Naive thymus-derived CD4-positive, alpha-beta T cell (primary cell): ENCODE data around the gene ARID1A. TPM values are rescaled to one million over a fixed set of nuclear protein-coding genes. Genes with fewer than 3 reads are reported as not detected.
A peak's percentile ranks its signal among the peaks of the same experiment; 100 is the strongest.
"Not testable (repeated sequence)": the region's sequence is repeated elsewhere in the genome, so short reads cannot be mapped to it uniquely, and the experiment has no call there.

Experiments used
- ATAC-seq: fragments of 150-1000 bp; cut with Tn5 transposase; 2 replicates; pipeline ENCODE4 v1.10.0; 2021; ENCODE audit warnings: mild to moderate bottlenecking, moderate library complexity
- CTCF ChIA-PET: fragments of 350-600 bp; sonication (Branson Sonifier 250); formaldehyde crosslinking; loops from one replicate; lab custom pipeline; 2021; ENCODE audit warnings: antibody characterized with exemption; lab: Charles Lee
- POLR2A ChIA-PET: fragments of 350-600 bp; sonication (Branson Sonifier 250); formaldehyde crosslinking; loops from one replicate; lab custom pipeline; 2021; ENCODE audit warnings: antibody characterized with exemption, inconsistent platforms; lab: Charles Lee
- DNase-seq, 9 donors: peaks; one replicate each; pipeline versions ENCODE4 v3.0.0 to v3.0.0-alpha.2; 2020 to 2022; ENCODE audit warnings: mixed read lengths in 1 of 9
- H3K27ac ChIP-seq: one replicate; pipeline ENCODE4 v1.7.0; 2013; ENCODE audit warnings: mild to moderate bottlenecking, low read depth, low read length, moderate library complexity
- H3K27me3 ChIP-seq, 2 donors: one replicate each; pipeline ENCODE4 v1.7.0; 2013; ENCODE audit warnings: low read length in 2 of 2, mild to moderate bottlenecking in 2 of 2, moderate library complexity in 2 of 2; ENCODE audit not compliant: control insufficient read depth in 2 of 2, insufficient read depth in 2 of 2
- H3K36me3 ChIP-seq, 3 experiments: 1 replicate in 2 of 3; 2 replicates in 1 of 3; pipeline ENCODE4 v1.7.0; 2013; ENCODE audit warnings: low read length in 3 of 3, mild to moderate bottlenecking in 3 of 3, moderate library complexity in 1 of 3; ENCODE audit not compliant: insufficient read depth in 3 of 3, control insufficient read depth in 2 of 3
- H3K4me1 ChIP-seq, 2 donors: one replicate each; pipeline ENCODE4 v1.7.0; 2013; ENCODE audit warnings: low read length in 2 of 2, mild to moderate bottlenecking in 2 of 2, moderate library complexity in 1 of 2; ENCODE audit not compliant: control insufficient read depth in 2 of 2, insufficient read depth in 2 of 2
- H3K4me3 ChIP-seq: 2 replicates; pipeline ENCODE4 v1.7.0; 2013; ENCODE audit warnings: mild to moderate bottlenecking, low read length
- H3K9me3 ChIP-seq, 3 experiments: 1 replicate in 2 of 3; 2 replicates in 1 of 3; pipeline ENCODE4 v1.7.0; 2013; ENCODE audit warnings: low read length in 3 of 3; ENCODE audit not compliant: control insufficient read depth in 2 of 3
- H3K27ac Mint-ChIP-seq, 9 donors: one replicate each; pipeline ENCODE4 v1.8.0; 2020 to 2022; ENCODE audit warnings: mixed read lengths in 9 of 9, mild to moderate bottlenecking in 8 of 9, moderate library complexity in 5 of 9, inconsistent platforms in 2 of 9
- H3K27me3 Mint-ChIP-seq, 5 donors: one replicate each; pipeline ENCODE4 v1.8.0; 2021 to 2022; ENCODE audit warnings: mixed read lengths in 5 of 5, mild to moderate bottlenecking in 1 of 5
- H3K36me3 Mint-ChIP-seq, 5 donors: one replicate each; pipeline ENCODE4 v1.8.0; 2020 to 2022; ENCODE audit warnings: mixed read lengths in 5 of 5, mild to moderate bottlenecking in 3 of 5, inconsistent platforms in 1 of 5
- H3K4me1 Mint-ChIP-seq, 7 donors: one replicate each; pipeline ENCODE4 v1.8.0; 2020 to 2022; ENCODE audit warnings: mixed read lengths in 7 of 7, mild to moderate bottlenecking in 3 of 7, inconsistent platforms in 1 of 7
- H3K4me3 Mint-ChIP-seq, 10 donors: one replicate each; pipeline ENCODE4 v1.8.0; 2020 to 2022; ENCODE audit warnings: mild to moderate bottlenecking in 10 of 10, mixed read lengths in 10 of 10, moderate library complexity in 6 of 10, inconsistent platforms in 2 of 10
- H3K9me3 Mint-ChIP-seq, 11 donors: one replicate each; pipeline ENCODE4 v1.8.0; 2020 to 2022; ENCODE audit warnings: mixed read lengths in 11 of 11, mild to moderate bottlenecking in 4 of 11, inconsistent platforms in 1 of 11, moderate library complexity in 1 of 11
- intact Hi-C, 2 donors: fragments of 100-400 bp; cut with micrococcal nuclease; formaldehyde crosslinking; loops; one replicate each; pipeline ENCODE4 v1.15.1; 2023
- polyA plus RNA-seq, 2 donors: library from polyadenylated mRNA; unstranded; fragments of 300-500 nt; fragmentation: Illumina TruSeq; gene quantifications; one replicate each; pipeline ENCODE4 v1.2.3, GENCODE V29; 2021
- total RNA-seq, 6 experiments: library from RNA in 5 of 6; stranded (reverse) in 5 of 6; gene quantifications; 1 replicate in 5 of 6; 2 replicates in 1 of 6; pipeline ENCODE4 v1.2.3 and lab custom pipeline; 2021 to 2026

The ARID1A gene
- total and polyA plus RNA-seq, 7 experiments from 2014 or later: 22.3 to 148 (median 127) TPM

DNA sequence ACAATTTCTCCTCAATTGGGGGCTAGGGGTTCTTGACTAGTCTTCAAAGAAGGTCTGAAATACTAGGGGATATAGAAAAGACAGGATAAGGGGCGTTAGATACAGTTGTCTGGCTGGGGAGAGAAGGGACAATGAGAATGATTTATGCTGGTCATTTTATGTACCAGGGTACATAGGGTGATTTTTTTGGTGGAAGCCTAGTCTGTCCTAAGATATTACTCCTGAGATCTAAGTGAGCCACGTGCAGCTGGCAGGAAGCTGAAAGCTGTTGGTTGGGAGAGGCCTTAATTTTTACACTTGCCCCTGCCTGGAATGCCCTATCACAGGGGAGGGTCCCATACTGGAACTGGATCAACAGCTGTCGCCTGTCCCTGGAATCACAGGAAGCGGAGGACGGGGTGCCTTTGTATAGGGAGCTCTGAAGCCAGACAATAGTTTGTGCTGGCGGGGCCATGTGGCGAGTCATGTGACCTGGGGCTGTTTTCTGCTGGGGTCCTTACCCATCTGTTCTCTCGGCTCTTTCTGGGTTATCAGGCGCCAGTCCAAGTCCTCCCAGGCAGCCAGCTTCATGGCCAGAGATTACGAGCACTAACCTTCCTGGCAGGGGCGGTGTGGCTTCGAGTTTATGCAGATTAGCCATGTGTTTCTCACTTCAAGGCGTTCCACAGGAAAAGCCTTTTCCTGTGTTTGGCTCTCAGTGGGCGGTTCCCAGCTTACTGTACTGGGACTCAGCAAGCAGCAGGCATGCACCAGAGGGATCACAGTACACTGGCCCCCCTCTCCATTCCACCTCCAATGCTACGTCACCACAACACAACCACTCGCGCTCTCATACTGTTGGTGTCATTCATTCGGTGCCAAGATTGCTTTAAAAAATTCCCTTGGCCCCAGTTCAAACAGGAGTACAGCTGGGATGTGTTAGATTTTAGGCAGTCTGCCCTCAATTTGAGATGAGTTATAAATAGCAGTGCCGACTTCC is 27.5 kb downstream of the ARID1A start:
- peaks cover 0 to 7% (median 4%) of the 10 kb centered on the region in 5 donors for H3K36me3 Mint-ChIP-seq
- Histone ChIP-seq H3K27ac (peak overlapping the region; percentile 58), H3K4me3 (peak overlapping the region; percentile 37), H3K4me1 (peaks cover 77 to 81% of the 10 kb centered on the region in 2 donors), H3K9me3 (no peaks in the 10 kb centered on the region), H3K36me3 (peaks cover 0 to 3% (median 0%) of the 10 kb centered on the region in 3 experiments), H3K27me3 (no peaks in the 10 kb centered on the region)
- H3K27ac Mint-ChIP-seq: peak overlapping the region; percentile 8 to 92 (median 77)
- ChIA-PET POLR2A (interaction anchor here (1.0 to 3.4 kb wide), 11 partner anchors 9 to 66 kb away, joined by 3 to 41 read pairs (median 8); partner anchors contain the start of genes ARID1A and PIGV), CTCF (interaction anchor here (0.9 to 1.3 kb wide), 5 partner anchors 20 to 119 kb away, joined by 3 to 6 read pairs (median 3); partner anchors contain the start of gene PIGV)
- DNase-seq (peak in 6 of 9 donors; percentile 18 to 77 (median 36)), ATAC-seq (peak; percentile 80)
- peak overlapping the region; percentile 64 to 89 (median 81) for H3K4me3 Mint-ChIP-seq
- H3K9me3 Mint-ChIP-seq: peaks cover 0 to 1% (median 0%) of the 10 kb centered on the region in 11 donors
- no peaks in the 10 kb centered on the region for H3K27me3 Mint-ChIP-seq
- peaks cover 80 to 93% (median 89%) of the 10 kb centered on the region in 7 donors for H3K4me1 Mint-ChIP-seq
- intact Hi-C loops: loop anchor here (1.0 kb wide), 3 partner anchors 21 to 64 kb away; partner anchors contain the start of gene PIGV (in 1 of the 2)

DNA sequence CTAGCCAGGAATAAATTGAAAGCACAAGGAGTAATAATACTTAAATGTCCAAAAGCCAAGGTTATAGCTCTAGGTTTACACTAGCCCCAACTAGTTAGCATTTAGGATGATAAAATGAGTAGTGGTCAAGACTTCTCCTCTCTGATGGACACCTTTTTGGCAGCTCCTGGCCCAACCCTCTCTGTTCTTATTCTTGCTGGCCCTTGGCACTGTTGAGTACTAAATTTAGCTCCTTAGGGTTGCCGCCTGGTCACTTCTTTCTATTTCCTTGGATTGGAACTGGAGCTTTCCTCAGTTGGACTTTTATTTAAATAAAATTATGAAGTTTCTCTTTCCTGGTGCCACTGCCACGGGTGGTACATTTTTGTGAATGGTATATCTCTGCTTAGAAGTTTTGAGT is 28.3 kb downstream of the ARID1A start:
- ChIA-PET POLR2A (interaction anchor here (0.8 to 3.4 kb wide), 11 partner anchors 18 to 166 kb away, joined by 3 to 41 read pairs (median 8); partner anchors contain the start of genes ARID1A, GPN2 and PIGV), CTCF (interaction anchor here (0.6 to 1.3 kb wide), 3 partner anchors 47 to 1897 kb away, joined by 3 to 6 read pairs (median 4); partner anchors contain the start of gene PIGV)
- intact Hi-C loops: no loop called here
- Histone ChIP-seq H3K27me3 (no peaks in the 10 kb centered on the region), H3K9me3 (no peaks in the 10 kb centered on the region), H3K36me3 (peaks cover 0 to 2% (median 0%) of the 10 kb centered on the region in 3 experiments), H3K4me3 (no peak overlapping the region), H3K4me1 (peaks cover 69 to 81% of the 10 kb centered on the region in 2 donors), H3K27ac (peak overlapping the region; percentile 58)
- Mint-ChIP-seq H3K27me3 (no peaks in the 10 kb centered on the region), H3K4me1 (peaks cover 80 to 93% (median 89%) of the 10 kb centered on the region in 7 donors), H3K36me3 (peaks cover 0 to 5% (median 3%) of the 10 kb centered on the region in 5 donors), H3K27ac (peak overlapping the region in 7 of 9 donors; percentile 8 to 92 (median 79)), H3K9me3 (peaks cover 0 to 1% (median 0%) of the 10 kb centered on the region in 11 donors), H3K4me3 (peak overlapping the region in 9 of 10 donors; percentile 18 to 89 (median 81))
- ATAC-seq (no peak), DNase-seq (no peak)

DNA sequence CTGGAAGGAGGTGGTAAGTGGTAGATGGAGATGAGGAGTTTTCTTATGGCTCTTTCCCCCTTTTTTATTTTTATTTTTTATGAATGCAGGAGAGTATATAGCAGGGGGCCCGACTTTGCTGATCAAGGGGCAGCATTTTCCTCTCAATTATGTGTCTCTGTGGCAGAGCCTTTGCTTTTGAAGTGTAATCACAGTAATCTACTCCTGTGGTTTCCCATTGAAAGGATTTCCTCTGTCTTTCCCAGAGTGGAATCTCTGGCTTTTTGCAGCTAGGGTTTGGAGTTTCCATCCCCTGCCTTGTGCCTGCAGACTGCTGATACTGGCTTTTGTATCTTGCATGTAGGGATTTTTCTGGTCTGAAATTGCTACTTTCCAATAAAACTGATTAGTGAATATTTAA is 29.1 kb downstream of the ARID1A start:
- Mint-ChIP-seq H3K27ac (peak overlapping the region in 8 of 9 donors; percentile 8 to 92 (median 70)), H3K36me3 (peaks cover 0 to 6% (median 5%) of the 10 kb centered on the region in 5 donors), H3K9me3 (peaks cover 0 to 1% (median 0%) of the 10 kb centered on the region in 11 donors), H3K27me3 (no peaks in the 10 kb centered on the region), H3K4me3 (peak overlapping the region in 9 of 10 donors; percentile 13 to 89 (median 81)), H3K4me1 (peaks cover 81 to 98% (median 91%) of the 10 kb centered on the region in 7 donors)
- ATAC-seq: no peak
- Histone ChIP-seq H3K27ac (peak overlapping the region; percentile 58), H3K4me3 (peak overlapping the region; percentile 21), H3K27me3 (no peaks in the 10 kb centered on the region), H3K36me3 (peaks cover 0 to 7% (median 4%) of the 10 kb centered on the region in 3 experiments), H3K4me1 (peaks cover 69 to 80% of the 10 kb centered on the region in 2 donors), H3K9me3 (no peaks in the 10 kb centered on the region)
- ChIA-PET POLR2A (interaction anchor here (0.6 to 3.4 kb wide), 8 partner anchors 17 to 166 kb away, joined by 3 to 41 read pairs (median 5); partner anchors contain the start of genes GPN2 and PIGV), CTCF (interaction anchor here (1.0 kb wide), 1 partner anchor 48 kb away, joined by 3 read pairs; no protein-coding TSS in a partner anchor)
- DNase-seq: no peak
- intact Hi-C loops: no loop called here

DNA sequence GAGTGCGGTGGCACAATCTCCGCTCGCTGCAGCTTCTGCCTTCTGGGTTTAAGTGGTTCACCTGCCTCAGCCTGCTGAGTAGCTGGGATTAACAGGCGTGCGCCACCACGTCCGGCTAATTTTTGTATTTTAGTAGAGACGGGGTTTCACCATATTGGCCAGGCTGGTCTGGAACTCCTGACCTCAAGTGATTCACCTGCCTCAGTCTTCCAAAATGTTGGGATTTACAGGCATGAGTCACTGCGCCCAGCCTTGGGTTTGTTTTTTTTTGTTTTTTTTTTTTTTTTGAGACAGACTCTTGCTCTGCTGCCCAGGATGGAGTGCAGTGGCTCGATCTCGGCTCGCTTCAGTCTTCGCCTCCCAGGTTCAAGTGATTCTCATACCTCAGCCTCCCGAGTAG is 30.1 kb downstream of the ARID1A start:
- ATAC-seq, H3K27me3 ChIP-seq, H3K9me3 Mint-ChIP-seq, intact Hi-C loops, H3K27me3 Mint-ChIP-seq, H3K4me3 ChIP-seq, DNase-seq, H3K9me3 ChIP-seq, H3K27ac ChIP-seq: not testable (repeated sequence)
- Mint-ChIP-seq H3K27ac (peak overlapping the region in 8 of 9 donors; percentile 21 to 79 (median 72)), H3K4me3 (peak overlapping the region in 9 of 10 donors; percentile 3 to 83 (median 51)), H3K4me1 (peaks cover 76 to 95% (median 91%) of the 10 kb centered on the region in 7 donors), H3K36me3 (peaks cover 4 to 11% (median 8%) of the 10 kb centered on the region in 5 donors)
- Histone ChIP-seq H3K4me1 (peaks cover 64 to 71% of the 10 kb centered on the region in 2 donors), H3K36me3 (peaks cover 7 to 16% (median 10%) of the 10 kb centered on the region in 3 experiments)
- ChIA-PET CTCF (interaction anchor here (0.6 to 1.1 kb wide), 2 partner anchors 63 to 1235 kb away, joined by 3 read pairs; no protein-coding TSS in a partner anchor), POLR2A (interaction anchor here (0.7 to 1.0 kb wide), 2 partner anchors 28 to 56 kb away, joined by 4 read pairs; no protein-coding TSS in a partner anchor)

DNA sequence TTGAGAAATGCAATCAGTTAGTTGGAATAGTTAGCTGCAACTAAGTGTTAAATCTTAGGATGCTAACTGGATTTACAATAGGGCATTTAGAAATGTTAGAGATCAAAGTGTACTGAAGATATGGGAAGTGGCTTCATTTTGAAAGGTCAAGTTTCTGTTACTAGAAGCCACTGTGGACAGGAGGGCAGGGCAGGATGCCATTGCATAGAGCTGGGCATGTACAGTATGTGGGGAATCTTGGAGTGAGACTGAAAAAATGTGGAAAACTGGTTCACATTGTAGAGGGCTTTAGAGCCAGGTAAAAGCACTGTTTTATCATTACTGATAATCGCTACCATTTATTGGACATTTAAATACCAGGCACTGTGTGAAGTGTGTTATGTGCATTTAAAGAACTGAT is 31.0 kb downstream of the ARID1A start:
- H3K27ac ChIP-seq: peak overlapping the region; percentile 34

More for the DNA sequence above, 31.0 kb downstream of the ARID1A start:
- Histone ChIP-seq H3K9me3 (no peaks in the 10 kb centered on the region), H3K4me1 (peaks cover 58 to 63% of the 10 kb centered on the region in 2 donors), H3K4me3 (no peak overlapping the region), H3K36me3 (peaks cover 7 to 25% (median 12%) of the 10 kb centered on the region in 3 experiments), H3K27me3 (no peaks in the 10 kb centered on the region)
- H3K27me3 Mint-ChIP-seq: no peaks in the 10 kb centered on the region
- CTCF ChIA-PET: interaction anchor here (0.5 to 0.9 kb wide), 3 partner anchors 11 to 504 kb away, joined by 3 to 4 read pairs (median 3); no protein-coding TSS in a partner anchor
- POLR2A ChIA-PET: interaction anchor here (0.6 to 1.5 kb wide), 5 partner anchors 13 to 62 kb away, joined by 3 to 6 read pairs (median 4); no protein-coding TSS in a partner anchor
- peaks cover 0 to 1% (median 0%) of the 10 kb centered on the region in 11 donors for H3K9me3 Mint-ChIP-seq
- peak overlapping the region in 8 of 9 donors; percentile 21 to 79 (median 72) for H3K27ac Mint-ChIP-seq
- H3K4me1 Mint-ChIP-seq: peaks cover 76 to 95% (median 91%) of the 10 kb centered on the region in 7 donors
- peak overlapping the region in 9 of 10 donors; percentile 2 to 83 (median 34) for H3K4me3 Mint-ChIP-seq
- intact Hi-C loops: no loop called here
- ATAC-seq: no peak
- DNase-seq: no peak
- H3K36me3 Mint-ChIP-seq: peaks cover 4 to 18% (median 14%) of the 10 kb centered on the region in 5 donors
